Neural progenitor cell (in vitro differentiated cells): Measurements from ENCODE around the gene VWA8.

Source experiments
- CTCF ChIP-seq: fragments of 200-600 bp; sonication (generic); IDR thresholded peaks from 2 replicates; pipeline ENCODE4 v1.5.1; 2017; ENCODE audit warnings: antibody characterized with exemption, mild to moderate bottlenecking
- EZH2 ChIP-seq: fragments of 200-600 bp; sonication (generic); IDR thresholded peaks from 2 replicates; pipeline ENCODE4 v1.6.1; 2017; ENCODE audit warnings: antibody characterized with exemption, mild to moderate bottlenecking, moderate library complexity
- EZH2phosphoT487 ChIP-seq: fragments of 200-600 bp; sonication (generic); IDR thresholded peaks from 2 replicates; pipeline ENCODE4 v1.6.1; 2017; ENCODE audit warnings: antibody characterized with exemption

- TF ChIP-seq CTCF (no peak), EZH2 (no peak), EZH2phosphoT487 (no peak)
Measured at GRCh38 chr13:41858780-41859179, 102.1 kb downstream of the VWA8 start.
